GM19193 (cell line): ENCODE results near the gene TMEM187.

ENCODE experiments used
- POLR2A ChIP-seq: IDR thresholded peaks from 4 replicates; pipeline ENCODE4 v1.6.1; 2011; ENCODE audit not compliant: insufficient read depth, insufficient read length; ENCODE audit errors: extremely low read depth

Gene TMEM187

DNA sequence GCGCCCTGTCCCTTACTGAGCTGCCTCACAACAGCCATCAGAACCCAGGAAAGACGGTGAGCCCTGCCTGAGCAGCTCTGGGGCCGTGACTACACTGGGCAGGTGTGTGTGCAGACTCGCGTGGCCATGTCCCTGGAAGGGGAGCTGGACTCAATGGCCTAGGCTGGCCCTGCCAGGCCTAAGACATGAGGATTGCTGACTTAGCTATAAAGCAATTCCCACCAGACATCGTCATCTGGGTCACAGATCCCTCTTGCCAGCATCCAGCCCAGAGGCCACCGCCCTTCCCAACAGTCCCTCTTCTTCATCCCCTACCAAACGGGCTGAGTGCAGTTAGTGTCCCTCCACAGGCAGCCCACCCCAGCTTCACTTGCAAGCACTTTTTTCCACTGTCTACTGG lies 41.4 kb upstream of the TMEM187 start:
- TF ChIP-seq POLR2A = no peak

DNA sequence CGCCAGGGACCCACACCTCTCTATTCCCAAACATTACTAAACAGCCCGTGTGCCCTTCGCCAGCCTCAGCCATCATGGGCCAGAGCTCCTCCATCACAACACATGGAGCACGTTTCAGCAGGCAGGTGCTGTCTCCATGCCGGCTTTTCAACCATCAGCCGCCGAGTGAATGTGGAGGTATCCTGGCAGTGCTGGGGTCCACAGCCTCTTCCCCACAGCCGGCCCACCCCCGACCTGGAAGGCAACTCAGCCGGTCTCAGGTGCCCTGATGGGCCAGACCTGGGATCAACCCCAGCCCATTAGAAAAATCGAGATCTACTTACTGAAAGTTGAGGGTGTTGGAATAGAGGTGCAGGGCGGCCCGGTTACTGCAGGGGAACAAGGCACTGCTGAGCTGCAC lies 40.8 kb upstream of the TMEM187 start:
- no peak for TF ChIP-seq POLR2A

DNA sequence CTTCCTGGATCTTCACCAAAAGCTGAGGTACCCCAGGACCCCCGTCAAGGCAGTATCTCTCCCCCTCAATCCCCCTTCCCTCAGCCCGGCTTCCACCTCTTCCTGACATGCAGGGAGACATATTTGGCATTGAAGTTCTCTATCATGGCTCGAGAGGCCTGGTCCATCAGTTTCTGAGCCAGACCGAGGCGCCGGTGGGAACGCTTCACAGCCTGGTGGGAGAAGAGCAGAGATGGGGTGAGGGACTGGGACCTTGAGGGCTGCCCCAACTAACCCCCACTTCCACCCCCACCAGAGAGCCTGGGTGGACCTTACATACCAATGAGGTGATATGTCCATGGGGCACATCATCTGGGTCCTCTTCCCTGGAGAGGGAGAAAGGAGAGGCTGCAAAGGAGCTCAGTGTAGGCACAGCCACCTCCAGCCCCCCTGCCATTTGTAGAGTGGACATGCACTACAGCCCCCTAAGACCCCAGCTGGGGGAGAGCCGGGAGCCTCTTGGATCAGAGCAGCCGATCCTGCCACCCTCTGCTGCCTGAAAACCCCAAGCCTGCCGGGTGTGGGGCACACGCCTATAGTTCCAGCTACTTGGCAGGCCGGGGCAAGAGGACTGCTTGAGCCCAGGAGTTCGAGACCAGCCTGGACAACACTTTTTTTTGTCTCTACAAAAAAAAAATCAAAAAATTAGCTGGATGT lies 40.2 kb upstream of the TMEM187 start:
- no peak for TF ChIP-seq POLR2A

DNA sequence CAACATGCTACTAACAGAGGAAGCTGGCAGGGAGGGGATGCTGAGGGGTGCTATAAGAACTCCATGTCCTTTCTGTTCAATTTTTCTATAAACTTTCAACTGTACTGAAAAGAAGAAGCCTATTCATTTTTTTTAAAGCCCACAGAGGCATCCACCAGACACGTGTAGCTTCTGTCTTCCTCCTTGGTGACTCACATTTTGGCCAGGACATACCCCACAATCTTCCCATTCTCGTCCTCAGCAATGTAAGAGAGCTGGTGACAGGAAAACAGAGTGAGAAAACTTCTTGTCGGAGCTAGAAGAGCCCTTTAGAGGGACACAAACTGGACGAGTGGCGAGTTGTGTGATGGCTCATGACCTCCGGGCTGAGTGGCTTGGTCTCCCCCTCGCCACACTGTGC lies 38.8 kb upstream of the TMEM187 start:
- no peak for TF ChIP-seq POLR2A

DNA sequence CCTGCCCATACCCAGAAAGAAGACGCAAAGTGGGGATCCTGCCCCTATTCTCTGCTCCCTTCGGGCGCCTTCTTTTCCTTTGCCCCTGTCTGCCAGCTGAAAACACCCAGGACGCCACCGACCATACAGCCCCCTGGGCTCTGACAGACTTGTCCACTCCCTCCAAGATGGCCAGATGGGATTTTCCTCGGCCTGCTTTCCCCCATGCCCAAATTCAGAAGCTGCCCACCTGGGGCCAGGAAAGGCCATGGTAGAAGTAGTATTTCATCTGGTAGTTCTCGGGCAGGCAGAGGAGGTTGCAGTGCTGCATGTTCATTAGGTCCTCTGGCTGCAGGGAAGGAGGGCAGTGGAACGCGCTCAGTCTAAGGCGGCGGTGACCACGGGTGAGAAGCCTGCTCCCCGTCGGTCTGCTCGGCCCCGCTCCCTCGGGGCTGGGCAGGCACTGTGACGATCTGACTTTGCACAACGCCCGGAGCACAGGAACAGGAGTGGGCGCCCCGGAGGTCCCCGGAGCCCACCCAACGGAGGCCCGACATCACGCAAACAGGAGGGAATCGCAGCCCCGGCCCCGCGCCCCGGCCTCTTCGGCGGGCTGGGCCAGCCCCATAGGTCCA lies 38.3 kb upstream of the TMEM187 start:
- no peak for TF ChIP-seq POLR2A

DNA sequence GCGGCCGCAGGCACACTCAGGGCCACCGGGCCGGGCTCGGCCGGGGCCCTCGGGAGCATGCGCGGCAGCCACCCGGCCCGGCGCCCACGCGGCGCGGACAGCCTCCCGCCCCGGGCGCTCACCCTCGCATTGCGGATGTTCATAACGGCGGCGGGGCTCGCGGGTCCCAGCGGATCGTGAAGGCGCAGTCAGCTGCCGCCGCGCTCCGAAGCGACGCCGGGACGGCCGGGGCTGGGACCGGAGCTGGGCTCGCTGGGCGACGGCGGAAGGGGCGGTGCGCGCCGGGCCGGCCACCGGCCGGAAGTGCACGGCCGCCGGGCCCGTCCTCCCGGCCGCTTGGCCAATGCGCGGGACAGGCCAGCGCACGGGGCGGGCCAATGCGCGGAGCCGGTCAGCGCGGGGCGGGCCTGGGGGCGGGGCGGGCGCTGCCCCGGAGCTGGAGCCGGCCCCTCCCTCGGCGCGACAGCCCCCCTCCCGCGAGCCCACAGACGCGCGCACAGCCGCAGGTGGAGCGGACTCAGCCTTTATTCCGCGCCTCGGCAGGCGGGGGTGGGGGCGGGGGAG lies 37.7 kb upstream of the TMEM187 start, which contains the start of gene NAA10:
Gene NAA10, minus strand, starts transcription at position 276 of the 564 bp plus-strand sequence. Its CDS starts 133 bp downstream, at position 143.
- TF ChIP-seq POLR2A = peak; percentile 62

DNA sequence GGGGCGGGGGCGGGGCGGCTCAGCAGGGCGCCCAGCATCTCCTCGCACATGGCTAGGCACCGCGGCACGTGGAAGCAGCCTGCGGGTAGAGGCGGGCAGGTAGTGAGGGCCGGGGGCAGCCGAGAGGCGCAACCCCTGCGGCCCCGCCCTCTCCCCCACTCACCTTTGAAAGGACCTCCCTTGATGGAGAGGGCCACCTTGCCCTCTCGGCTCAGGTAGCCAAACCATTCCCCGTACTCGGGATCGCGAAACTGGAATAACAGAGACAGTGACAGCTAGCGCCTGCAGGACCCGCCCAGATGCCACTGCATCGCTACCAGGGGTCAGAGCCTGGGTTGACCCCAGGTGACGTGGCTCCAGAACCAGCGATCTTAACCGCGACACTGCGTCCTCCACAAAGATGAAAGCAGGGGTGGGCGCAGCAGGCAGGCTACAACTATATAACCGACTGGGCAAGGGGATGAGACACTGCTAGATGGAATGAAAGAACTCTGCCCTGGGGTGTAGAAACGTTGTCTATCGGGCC lies 37.2 kb upstream of the TMEM187 start:
- no peak for TF ChIP-seq POLR2A

DNA sequence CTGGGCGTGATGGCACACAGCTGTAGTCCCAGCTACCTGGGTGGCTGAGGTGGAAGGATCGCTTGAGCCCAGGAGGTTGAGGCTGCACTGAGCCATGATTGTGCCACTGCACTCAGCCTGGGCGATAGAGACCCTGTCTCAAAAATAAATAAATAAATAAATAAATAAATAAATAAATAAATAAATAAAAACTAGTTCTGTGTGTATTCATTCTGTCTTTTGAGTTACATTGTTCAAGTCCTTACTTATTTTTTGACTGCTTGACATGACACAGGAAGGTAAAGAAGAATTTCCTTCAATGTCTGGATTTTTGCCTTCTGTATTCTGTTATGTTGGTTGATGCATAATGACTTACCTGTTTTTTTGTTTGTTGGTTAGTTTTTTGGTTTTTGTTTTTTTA lies 35.5 kb upstream of the TMEM187 start:
- no peak for TF ChIP-seq POLR2A

DNA sequence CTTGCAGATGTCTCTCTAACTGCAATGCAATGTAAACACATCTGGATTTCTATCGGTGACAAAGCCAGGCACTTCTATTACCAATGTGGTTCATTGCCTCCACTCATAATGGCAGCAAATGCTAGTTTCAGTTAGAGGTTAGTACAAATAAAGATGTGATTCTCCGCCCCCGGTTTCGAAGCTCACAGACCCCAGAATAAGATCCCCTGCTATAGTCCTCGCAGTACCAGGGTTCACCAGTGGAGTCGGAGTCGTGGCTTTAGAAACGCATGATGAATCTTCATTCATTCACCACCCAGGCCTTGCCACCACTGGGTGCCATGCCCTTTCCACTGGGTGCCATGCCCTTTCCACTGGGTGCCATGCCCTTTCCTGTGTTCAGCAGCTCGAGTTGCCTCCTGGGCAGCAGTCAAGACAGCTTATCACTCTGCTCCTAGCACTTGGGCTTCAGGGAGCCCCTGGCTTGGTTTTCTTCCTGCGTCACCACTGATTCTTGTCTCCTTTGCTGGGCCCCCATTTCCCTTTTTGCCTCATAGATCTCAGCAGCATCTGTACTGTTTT lies 34.2 kb upstream of the TMEM187 start:
- TF ChIP-seq POLR2A = no peak

DNA sequence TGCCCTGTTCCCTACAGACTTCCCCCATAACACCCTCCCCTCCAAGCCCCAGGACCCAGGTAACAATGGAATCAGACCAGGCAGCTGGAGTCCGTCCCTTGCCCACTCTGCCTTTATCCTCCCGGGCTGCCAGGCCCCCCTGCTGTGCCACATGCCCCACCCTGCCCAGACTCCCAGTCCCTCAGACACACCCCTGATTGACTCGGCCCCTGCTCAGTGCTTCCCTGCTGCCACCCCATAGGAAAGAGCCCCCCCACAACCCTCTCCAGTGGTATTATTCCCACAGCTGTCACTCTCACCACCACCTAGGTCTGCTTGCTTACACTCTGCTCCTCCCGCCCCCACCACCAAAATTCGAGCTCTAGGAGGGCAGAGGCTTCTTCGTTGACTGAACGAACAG lies 33.0 kb upstream of the TMEM187 start:
- no peak for TF ChIP-seq POLR2A

DNA sequence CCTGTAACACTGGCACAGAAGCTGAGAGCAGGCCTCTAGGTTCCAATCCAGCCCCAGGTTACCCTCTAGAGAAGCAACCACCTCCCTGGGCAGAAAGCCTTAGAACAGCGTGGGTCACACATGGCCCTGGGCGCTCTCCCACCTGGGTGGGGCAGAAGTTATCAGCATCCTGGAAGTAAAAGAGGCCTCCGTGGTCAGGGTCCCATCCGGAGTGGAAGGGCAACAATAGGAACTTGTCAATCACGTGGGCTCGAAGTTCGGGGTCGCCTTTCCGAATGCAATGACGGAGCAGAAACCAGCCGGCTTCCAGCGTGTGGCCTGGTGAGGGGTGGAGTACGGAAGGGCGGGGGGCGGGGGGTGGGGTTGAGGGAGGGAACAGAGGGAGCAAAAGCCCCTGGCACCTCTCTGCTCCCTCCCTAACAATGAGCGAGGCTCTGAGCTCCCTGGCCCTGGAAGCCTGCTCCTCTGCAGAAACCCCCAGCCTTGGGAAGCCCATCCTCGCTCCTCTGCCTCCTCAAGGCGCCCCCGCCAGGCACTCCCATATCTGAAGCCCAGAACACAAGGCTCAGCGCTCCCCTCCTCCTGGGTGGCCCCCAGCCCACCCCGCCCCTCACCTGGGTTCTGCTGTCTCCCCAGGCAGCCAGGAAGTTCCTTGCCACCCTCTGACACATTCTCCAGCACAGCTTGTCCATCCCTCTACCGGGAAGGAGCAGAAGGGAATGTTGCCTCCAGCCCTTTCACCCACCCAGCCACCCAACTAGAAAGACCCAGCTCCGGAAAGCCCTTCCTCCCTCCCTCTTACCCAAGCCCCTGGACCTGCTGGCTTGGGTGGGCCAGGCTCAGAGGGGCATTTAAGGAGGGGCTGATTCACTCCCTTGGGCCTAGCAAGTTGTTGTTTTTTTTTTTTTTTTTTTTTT lies 31.0 kb upstream of the TMEM187 start:
- no peak for TF ChIP-seq POLR2A

DNA sequence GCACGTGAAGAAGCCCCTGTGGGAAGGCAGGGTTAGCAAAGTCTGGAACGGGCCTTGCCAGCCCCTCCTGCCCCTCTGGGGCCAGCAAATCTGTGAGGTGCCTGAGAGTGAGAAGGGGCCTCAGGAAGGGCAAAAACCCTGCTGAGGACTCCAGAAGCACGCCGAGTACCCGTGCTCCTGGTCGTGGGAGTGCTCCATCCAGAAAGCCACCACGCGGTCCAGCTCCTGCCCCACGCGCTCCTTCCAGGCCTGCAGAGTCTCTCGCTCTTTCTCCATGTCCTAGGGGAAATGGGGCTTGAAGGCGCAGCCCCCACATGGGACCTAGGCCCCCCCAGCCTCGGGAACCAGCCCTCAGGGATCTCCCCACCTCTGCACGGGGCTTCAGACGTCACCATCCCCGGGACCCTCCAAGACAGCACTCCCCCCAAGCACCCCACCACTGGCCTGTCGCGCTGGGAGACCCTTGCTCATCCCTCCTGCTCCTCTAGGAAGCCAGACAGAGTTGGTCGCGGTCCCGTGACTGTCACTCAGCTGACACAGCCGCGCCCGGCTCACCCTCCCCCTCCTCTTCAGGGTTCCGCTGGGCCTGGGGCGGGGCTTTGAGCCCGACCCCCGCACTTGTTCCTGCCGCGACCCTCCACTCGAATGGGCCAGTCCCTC lies 28.3 kb upstream of the TMEM187 start, which contains the start of gene RENBP:
Gene RENBP, minus strand, starts transcription at position 504 of the 660 bp plus-strand sequence. Its CDS starts 33 bp downstream, at position 471.
- TF ChIP-seq POLR2A = no peak

DNA sequence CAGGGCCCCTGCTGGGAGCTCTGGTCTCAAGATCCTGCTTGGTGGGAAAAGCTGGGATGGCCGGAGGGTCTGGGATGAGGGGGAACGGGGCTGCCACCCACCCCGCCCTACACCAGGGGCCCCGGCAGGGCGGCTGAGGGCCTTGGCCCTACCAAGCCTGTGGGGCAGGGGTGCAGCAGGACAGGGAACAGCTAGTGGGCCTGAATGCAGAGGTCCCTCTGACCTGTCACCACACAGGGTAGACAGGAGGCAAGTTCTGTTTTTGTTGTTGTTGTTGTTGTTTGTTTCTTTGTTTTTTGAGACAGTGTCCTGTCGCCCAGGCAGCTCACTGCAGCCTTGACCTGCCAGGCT lies 27.8 kb upstream of the TMEM187 start:
- TF ChIP-seq POLR2A = no peak
